GM23248 (cell line): Measurements from ENCODE around the gene CPHXL2. TPM values are rescaled to one million over a fixed set of nuclear protein-coding genes. Genes with fewer than 3 reads are reported as not detected.

Experiments
- DNase-seq: peaks from one replicate; pipeline ENCODE4 v3.0.0-alpha.2; 2015
- H2AFZ ChIP-seq: fragments of 200-600 bp; sonication (generic); 2 replicates; pipeline ENCODE4 v1.6.1; 2016; ENCODE audit warnings: antibody characterized with exemption
- H3F3A ChIP-seq: fragments of 200-600 bp; sonication (generic); 2 replicates; pipeline ENCODE4 v1.6.1; 2016; ENCODE audit warnings: mild to moderate bottlenecking, antibody characterized with exemption, mixed run types; ENCODE audit not compliant: insufficient read depth
- H3K27ac ChIP-seq: fragments of 200-600 bp; sonication (generic); 2 replicates; pipeline ENCODE4 v1.5.1; 2016; ENCODE audit warnings: mild to moderate bottlenecking
- H3K27me3 ChIP-seq: fragments of 200-600 bp; sonication (generic); replicated peaks from 2 replicates; pipeline ENCODE4 v1.6.1; 2016; ENCODE audit warnings: mild to moderate bottlenecking; ENCODE audit not compliant: insufficient read depth
- H3K36me3 ChIP-seq: fragments of 200-600 bp; sonication (generic); 2 replicates; pipeline ENCODE4 v1.6.1; 2016; ENCODE audit warnings: low read depth, mild to moderate bottlenecking
- H3K4me1 ChIP-seq: fragments of 200-600 bp; sonication (generic); 2 replicates; pipeline ENCODE4 v1.6.1; 2016; ENCODE audit warnings: mild to moderate bottlenecking; ENCODE audit not compliant: insufficient read depth
- H3K4me2 ChIP-seq: fragments of 200-600 bp; sonication (generic); one replicate; pipeline ENCODE4 v1.6.1; 2016; ENCODE audit warnings: mild to moderate bottlenecking; ENCODE audit not compliant: unreplicated experiment
- H3K4me3 ChIP-seq: fragments of 200-600 bp; sonication (generic); 2 replicates; pipeline ENCODE4 v1.5.1; 2016; ENCODE audit warnings: mild to moderate bottlenecking
- H3K79me2 ChIP-seq: fragments of 200-600 bp; sonication (generic); 2 replicates; pipeline ENCODE4 v1.6.1; 2016; ENCODE audit warnings: mild to moderate bottlenecking; ENCODE audit not compliant: insufficient read depth
- H3K9ac ChIP-seq: fragments of 200-600 bp; sonication (generic); 2 replicates; pipeline ENCODE4 v1.6.1; 2016; ENCODE audit warnings: mild to moderate bottlenecking
- H3K9me2 ChIP-seq: fragments of 200-600 bp; sonication (generic); 2 replicates; pipeline ENCODE4 v1.6.1; 2016; ENCODE audit warnings: mixed run types, mild to moderate bottlenecking, moderate library complexity; ENCODE audit not compliant: insufficient read depth
- H3K9me3 ChIP-seq: fragments of 200-600 bp; sonication (generic); one replicate; pipeline ENCODE4 v1.6.1; 2017; ENCODE audit warnings: low read depth
- H4K20me1 ChIP-seq: fragments of 200-600 bp; sonication (generic); 2 replicates; pipeline ENCODE4 v1.6.0; 2016; ENCODE audit not compliant: insufficient read depth
- EZH2 ChIP-seq: fragments of 200-600 bp; sonication (generic); IDR thresholded peaks from 2 replicates; pipeline ENCODE4 v1.6.1; 2018; ENCODE audit warnings: antibody characterized with exemption, mild to moderate bottlenecking; ENCODE audit not compliant: insufficient read depth, poor library complexity, severe bottlenecking
- EZH2phosphoT487 ChIP-seq: fragments of 200-600 bp; sonication (generic); IDR thresholded peaks from 2 replicates; pipeline ENCODE4 v1.6.1; 2018; ENCODE audit warnings: antibody characterized with exemption, moderate library complexity, mild to moderate bottlenecking, low read depth; ENCODE audit not compliant: insufficient read depth
- WGBS, 2 experiments: methylation state at CpG; one replicate each; pipeline ENCODE4 v1.1.6; 2015 to 2017; ENCODE audit warnings: low lambda C conversion rate in 2 of 2, low coverage in 1 of 2; ENCODE audit errors: missing lambda C conversion rate in 2 of 2; 5-methylcytosine and 5-hydroxymethylcytosine counted together
- in situ Hi-C: fragments of 300-500 bp; cut with MboI; formaldehyde crosslinking; loops from 2 replicates; pipeline ENCODE4 v1.15.0; 2020
- polyA plus RNA-seq: library from polyadenylated mRNA; unstranded; fragments of >200 nt; fragmentation: Nextera tagmentation; extraction: Ambion mirVana; gene quantifications from 2 replicates; pipeline ENCODE4 v1.2.1, GENCODE V29; 2016
- total RNA-seq: library from RNA; depleted of rRNA; stranded (reverse); fragments of >200 nt; shearing (Covaris generic); gene quantifications from 2 replicates; pipeline ENCODE4 v1.2.3, GENCODE V29; 2014; rRNA removed

CPHXL2 gene
- total RNA-seq (not detected in 2 replicates), polyA plus RNA-seq (0.15 TPM in 1 of 2 replicates, not detected in the other)

GRCh38 chr16:75676909-75677308 lies at the start of gene CPHXL2:
CPHXL2 (minus strand) TSS chr16:75677009; CDS start chr16:75676999, 10 bp downstream.
- Histone ChIP-seq H3K36me3 (no peaks in the 10 kb centered on the region), H3K4me1 (no peaks in the 10 kb centered on the region), H3K4me3 (no peak within 1 kb of the TSS)

GRCh38 chr16:75726390-75726789 lies 49.6 kb upstream of the CPHXL2 start, which contains the start of gene CPHXL:
CPHXL (minus strand) TSS chr16:75726490; CDS start chr16:75726442, 48 bp downstream.
- H3K4me2 ChIP-seq, result no peak within 1 kb of the TSS
- no peaks in the 10 kb centered on the region for H4K20me1 ChIP-seq
- TF ChIP-seq EZH2 (no peak), EZH2phosphoT487 (no peak)
- H3F3A ChIP-seq, result no peaks in the 10 kb centered on the region
- no peak within 1 kb of the TSS for H2AFZ ChIP-seq
- H3K4me1 ChIP-seq, result no peaks in the 10 kb centered on the region
- in situ Hi-C loops, result no loop called here
- no peak for DNase-seq
- WGBS, 2 experiments, result 55 to 57% methylated on average over 5 of the region's 5 CpGs
- no peaks in the 10 kb centered on the region for H3K27me3 ChIP-seq
- no peaks in the 10 kb centered on the region for H3K9me3 ChIP-seq
- H3K9ac ChIP-seq, result no peak within 1 kb of the TSS
- no peak within 1 kb of the TSS for H3K4me3 ChIP-seq
- no peaks in the 10 kb centered on the region for H3K79me2 ChIP-seq
- no peaks in the 10 kb centered on the region for H3K36me3 ChIP-seq
- no peaks in the 10 kb centered on the region for H3K9me2 ChIP-seq
- no peak within 1 kb of the TSS for H3K27ac ChIP-seq

More at GRCh38 chr16:75676909-75677308, at the start of gene CPHXL2:
- no peaks in the 10 kb centered on the region for H3K9me2 ChIP-seq
- no peaks in the 10 kb centered on the region for H3K27me3 ChIP-seq
- no peak within 1 kb of the TSS for H2AFZ ChIP-seq
- no peak within 1 kb of the TSS for H3K4me2 ChIP-seq
- whole genome bisulfite sequencing, 2 experiments, result 67 to 72% methylated on average over 4 of the region's 4 CpGs
- DNase-seq, result no peak
- no peak within 1 kb of the TSS for H3K9ac ChIP-seq
- no peaks in the 10 kb centered on the region for H3K79me2 ChIP-seq
- TF ChIP-seq EZH2 (no peak), EZH2phosphoT487 (no peak)
- H4K20me1 ChIP-seq, result no peaks in the 10 kb centered on the region
- in situ Hi-C loops, result no loop called here
- no peaks in the 10 kb centered on the region for H3F3A ChIP-seq
- H3K9me3 ChIP-seq, result no peaks in the 10 kb centered on the region
- no peak within 1 kb of the TSS for H3K27ac ChIP-seq

- Histone ChIP-seq H3K79me2 (no peaks in the 10 kb centered on the region), H3K4me2 (no peak overlapping the region), H2AFZ (no peak overlapping the region), H3K27ac (no peak overlapping the region), H3K9me3 (no peaks in the 10 kb centered on the region), H4K20me1 (no peaks in the 10 kb centered on the region), H3K4me1 (no peaks in the 10 kb centered on the region), H3K36me3 (no peaks in the 10 kb centered on the region), H3K9ac (no peak overlapping the region), H3K4me3 (no peak overlapping the region), H3F3A (no peaks in the 10 kb centered on the region), H3K9me2 (no peaks in the 10 kb centered on the region), H3K27me3 (no peaks in the 10 kb centered on the region)
- in situ Hi-C loops, result no loop called here
- TF ChIP-seq EZH2phosphoT487 (no peak), EZH2 (no peak)
- no peak for DNase-seq
- WGBS, 2 experiments, result 23 to 29% methylated on average over 4 of the region's 4 CpGs
These were observed 41.6 kb upstream of the CPHXL2 start for GRCh38 chr16:75718452-75718851.

- Histone ChIP-seq H3K27me3 (no peaks in the 10 kb centered on the region), H3K9me2 (no peaks in the 10 kb centered on the region), H3K4me1 (no peaks in the 10 kb centered on the region), H3K36me3 (no peaks in the 10 kb centered on the region), H3K4me3 (no peak overlapping the region), H3K79me2 (no peaks in the 10 kb centered on the region), H2AFZ (no peak overlapping the region), H3K9me3 (no peaks in the 10 kb centered on the region), H3K9ac (no peak overlapping the region), H3K4me2 (no peak overlapping the region), H3K27ac (no peak overlapping the region), H3F3A (no peaks in the 10 kb centered on the region), H4K20me1 (no peaks in the 10 kb centered on the region)
- no peak for DNase-seq
- in situ Hi-C loops, result no loop called here
- TF ChIP-seq EZH2phosphoT487 (no peak), EZH2 (no peak)
These were observed 37.9 kb upstream of the CPHXL2 start for GRCh38 chr16:75714661-75715060.

- DNase-seq, result no peak
- H3K4me1 ChIP-seq, result no peaks in the 10 kb centered on the region
- H3K9ac ChIP-seq, result no peak overlapping the region
- H3K27ac ChIP-seq, result no peak overlapping the region
- H3K79me2 ChIP-seq, result no peaks in the 10 kb centered on the region
- 44 to 47% methylated on average over 2 of the region's 2 CpGs for WGBS, 2 experiments
- H3K4me3 ChIP-seq, result no peak overlapping the region
- H3K9me2 ChIP-seq, result no peaks in the 10 kb centered on the region
- H2AFZ ChIP-seq, result no peak overlapping the region
- H3K27me3 ChIP-seq, result 0 out of 2 replicates have a peak, but pooled peaks cover 9% of the 10 kb centered on the region
- no peaks in the 10 kb centered on the region for H3K36me3 ChIP-seq
- in situ Hi-C loops, result no loop called here
- H3K4me2 ChIP-seq, result no peak overlapping the region
- no peaks in the 10 kb centered on the region for H4K20me1 ChIP-seq
- H3F3A ChIP-seq, result no peaks in the 10 kb centered on the region
- no peak for TF ChIP-seq EZH2phosphoT487
- no peak for TF ChIP-seq EZH2
- H3K9me3 ChIP-seq, result no peaks in the 10 kb centered on the region
These were observed 33.5 kb upstream of the CPHXL2 start for GRCh38 chr16:75710344-75710743.
